ENCODE measurements around the gene ZSWIM3. TPM values are rescaled to one million over a fixed set of nuclear protein-coding genes. Genes with fewer than 3 reads are reported as not detected.

Gene ZSWIM3
- total RNA-seq, 1 experiment from 2014 or later, result 6.4 TPM

- no TSS peak for BruUV-seq (replicated peaks)
- H3K9me3 ChIP-seq, result no peaks in the 10 kb centered on the region
- ChIA-PET CTCF (no interaction called here), POLR2A (no interaction called here)
- H3K4me1 Mint-ChIP-seq (ENCODE audit: low read depth, unreplicated experiment), result peaks cover 23% of the 10 kb centered on the region
- peaks cover 13% of the 10 kb centered on the region for H3K36me3 ChIP-seq (ENCODE audit: control insufficient read depth, insufficient read depth, low read length)
- intact Hi-C loops (cut with micrococcal nuclease; ENCODE audit: unreplicated experiment), result no loop called here
- no peaks in the 10 kb centered on the region for H3K27me3 ChIP-seq (replicated peaks; ENCODE audit: control insufficient read depth, insufficient read depth, low read length)
- H3K4me3 ChIP-seq (ENCODE audit: low read depth, low read length), result no peak overlapping the region
- H3K27me3 Mint-ChIP-seq (ENCODE audit: insufficient read depth, unreplicated experiment), result no peaks in the 10 kb centered on the region
- DNase-seq, result no peak
- H3K4me1 ChIP-seq, result peaks cover 6% of the 10 kb centered on the region
- no peak overlapping the region for H3K27ac Mint-ChIP-seq (ENCODE audit: unreplicated experiment)
- peaks cover 55% of the 10 kb centered on the region for H3K36me3 Mint-ChIP-seq (ENCODE audit: insufficient read depth, unreplicated experiment)
- H3K9me3 Mint-ChIP-seq (ENCODE audit: unreplicated experiment), result no peaks in the 10 kb centered on the region
- TF ChIP-seq CTCF (IDR thresholded peaks at IDR 0.05; ENCODE audit: insufficient read depth in 1 of 2, low read depth in 1 of 2, low read length in 1 of 2, severe bottlenecking in 1 of 2, unreplicated experiment in 1 of 2), result no peak
- H3K4me3 Mint-ChIP-seq (ENCODE audit: unreplicated experiment), result no peak overlapping the region
Measured at GRCh38 chr20:45896641-45897161, 39.3 kb downstream of the ZSWIM3 start.

GRCh38 chr20:45897289-45897688 lies 39.9 kb downstream of the ZSWIM3 start:
- H3K36me3 Mint-ChIP-seq (ENCODE audit: insufficient read depth, unreplicated experiment), result peaks cover 49% of the 10 kb centered on the region
- H3K9me3 Mint-ChIP-seq (ENCODE audit: unreplicated experiment), result no peaks in the 10 kb centered on the region
- POLR2A ChIA-PET, result no interaction called here

GRCh38 chr20:45897692-45898091 lies 40.3 kb downstream of the ZSWIM3 start:
- no peak for DNase-seq
- H3K36me3 Mint-ChIP-seq (ENCODE audit: insufficient read depth, unreplicated experiment), result peaks cover 45% of the 10 kb centered on the region
- no peak for TF ChIP-seq CTCF (IDR thresholded peaks at IDR 0.05; ENCODE audit: insufficient read depth in 1 of 2, low read depth in 1 of 2, low read length in 1 of 2, severe bottlenecking in 1 of 2, unreplicated experiment in 1 of 2)
- Histone ChIP-seq H3K4me3 (ENCODE audit: low read depth, low read length) (no peak overlapping the region), H3K9me3 (no peaks in the 10 kb centered on the region), H3K27me3 (replicated peaks; ENCODE audit: control insufficient read depth, insufficient read depth, low read length) (no peaks in the 10 kb centered on the region), H3K36me3 (ENCODE audit: control insufficient read depth, insufficient read depth, low read length) (peaks cover 12% of the 10 kb centered on the region), H3K4me1 (no peaks in the 10 kb centered on the region)
- POLR2A ChIA-PET, result no interaction called here
- CTCF ChIA-PET, result no interaction called here
- H3K27me3 Mint-ChIP-seq (ENCODE audit: insufficient read depth, unreplicated experiment), result no peaks in the 10 kb centered on the region
- H3K27ac Mint-ChIP-seq (ENCODE audit: unreplicated experiment), result no peak overlapping the region
- intact Hi-C loops (cut with micrococcal nuclease; ENCODE audit: unreplicated experiment), result no loop called here
- no peak overlapping the region for H3K4me3 Mint-ChIP-seq (ENCODE audit: unreplicated experiment)
- H3K4me1 Mint-ChIP-seq (ENCODE audit: low read depth, unreplicated experiment), result peaks cover 14% of the 10 kb centered on the region
- BruUV-seq (replicated peaks), result no TSS peak
- H3K9me3 Mint-ChIP-seq (ENCODE audit: unreplicated experiment), result no peaks in the 10 kb centered on the region

More at GRCh38 chr20:45897289-45897688, 39.9 kb downstream of the ZSWIM3 start:
- H3K27me3 Mint-ChIP-seq (ENCODE audit: insufficient read depth, unreplicated experiment), result no peaks in the 10 kb centered on the region
- Histone ChIP-seq H3K4me3 (ENCODE audit: low read depth, low read length) (no peak overlapping the region), H3K4me1 (peaks cover under 1% of the 10 kb centered on the region; the same call in 1 of the 2 replicates), H3K9me3 (no peaks in the 10 kb centered on the region), H3K27me3 (replicated peaks; ENCODE audit: control insufficient read depth, insufficient read depth, low read length) (no peaks in the 10 kb centered on the region), H3K36me3 (ENCODE audit: control insufficient read depth, insufficient read depth, low read length) (peaks cover 13% of the 10 kb centered on the region)
- intact Hi-C loops (cut with micrococcal nuclease; ENCODE audit: unreplicated experiment), result no loop called here
- no peak overlapping the region for H3K27ac Mint-ChIP-seq (ENCODE audit: unreplicated experiment)
- no TSS peak for BruUV-seq (replicated peaks)
- CTCF ChIA-PET, result no interaction called here
- DNase-seq, result no peak
- no peak overlapping the region for H3K4me3 Mint-ChIP-seq (ENCODE audit: unreplicated experiment)
- TF ChIP-seq CTCF (IDR thresholded peaks at IDR 0.05; ENCODE audit: insufficient read depth in 1 of 2, low read depth in 1 of 2, low read length in 1 of 2, severe bottlenecking in 1 of 2, unreplicated experiment in 1 of 2), result no peak
- H3K4me1 Mint-ChIP-seq (ENCODE audit: low read depth, unreplicated experiment), result peaks cover 18% of the 10 kb centered on the region
